SK-N-SH (cell line): ENCODE measurements around the gene KRTAP4-5. TPM values are rescaled to one million over a fixed set of nuclear protein-coding genes. Genes with fewer than 3 reads are reported as not detected.

Experiments
- CTCF ChIA-PET: fragments of 300-600, 350-600 bp; formaldehyde crosslinking; extraction: SDS; loops from one replicate; lab custom pipeline; 2021; lab: Yijun Ruan, JAX
- POLR2A ChIA-PET: fragments of 350-600 bp; sonication (Branson Sonifier 250); formaldehyde crosslinking; extraction: SDS; loops from one replicate; lab custom pipeline; 2020; ENCODE audit warnings: antibody characterized with exemption, inconsistent platforms; lab: Yijun Ruan, JAX
- DNase-seq: peaks from one replicate; pipeline ENCODE4 v3.0.0; 2012
- H2AFZ ChIP-seq: fragments of 200-600 bp; sonication (generic); 2 replicates; pipeline ENCODE4 v1.8.1; 2016; ENCODE audit warnings: antibody characterized with exemption, mild to moderate bottlenecking, low read depth
- H3F3A ChIP-seq: fragments of 200-600 bp; sonication (generic); replicated peaks from 2 replicates; pipeline ENCODE3; 2016; ENCODE audit warnings: antibody characterized with exemption, mild to moderate bottlenecking; ENCODE audit not compliant: insufficient read depth
- H3K27ac ChIP-seq, 2 experiments: fragments of 200-500 bp in 1 of 2; fragments of 200-600 bp in 1 of 2; sonication (Bioruptor generic) in 1 of 2; sonication (generic), shearing (Covaris generic) in 1 of 2; 2 replicates each; pipeline versions ENCODE4 v1.5.1 to v1.6.1; 2014 to 2016; ENCODE audit warnings: low read depth in 2 of 2, inconsistent platforms in 1 of 2, low read length in 1 of 2, mild to moderate bottlenecking in 1 of 2, mixed read lengths in 1 of 2
- H3K27me3 ChIP-seq: fragments of 200-600 bp; sonication (generic), shearing (Covaris generic); 2 replicates; pipeline ENCODE4 v1.6.1; 2016; ENCODE audit warnings: mixed run types; ENCODE audit not compliant: insufficient read depth
- H3K36me3 ChIP-seq, 2 experiments: fragments of 200-500 bp in 1 of 2; fragments of 200-600 bp in 1 of 2; sonication (Bioruptor generic) in 1 of 2; sonication (generic) in 1 of 2; replicated peaks in 1 of 2; 2 replicates each; pipeline versions ENCODE3 to v1.5.1; 2014 to 2016; ENCODE audit warnings: low read length in 1 of 2, mild to moderate bottlenecking in 1 of 2; ENCODE audit not compliant: insufficient read depth in 2 of 2, control insufficient read depth in 1 of 2
- H3K4me1 ChIP-seq, 2 experiments: fragments of 200-500 bp in 1 of 2; fragments of 200-600 bp in 1 of 2; sonication (Bioruptor generic) in 1 of 2; sonication (generic), shearing (Covaris generic) in 1 of 2; 2 replicates each; pipeline versions ENCODE4 v1.5.1 to v1.6.1; 2014 to 2016; ENCODE audit warnings: low read depth in 1 of 2, low read length in 1 of 2, mixed run types in 1 of 2; ENCODE audit not compliant: insufficient read depth in 2 of 2, control insufficient read depth in 1 of 2
- H3K4me2 ChIP-seq: fragments of 200-600 bp; sonication (generic), shearing (Covaris generic); 2 replicates; pipeline ENCODE4 v1.6.1; 2017; ENCODE audit warnings: mixed run types
- H3K4me3 ChIP-seq, 2 experiments: fragments of 200-500 bp in 1 of 2; fragments of 200-600 bp in 1 of 2; sonication (Bioruptor generic) in 1 of 2; sonication (generic), shearing (Covaris generic) in 1 of 2; 2 replicates each; pipeline versions ENCODE4 v1.5.1 to v1.8.1; 2014 to 2016; ENCODE audit warnings: low read depth in 2 of 2, inconsistent platforms in 1 of 2, low read length in 1 of 2, mild to moderate bottlenecking in 1 of 2, mixed read lengths in 1 of 2, moderate library complexity in 1 of 2
- H3K79me2 ChIP-seq: fragments of 200-600 bp; sonication (generic); 2 replicates; pipeline ENCODE4 v1.8.1; 2017; ENCODE audit warnings: mild to moderate bottlenecking; ENCODE audit not compliant: insufficient read depth
- H3K9ac ChIP-seq: fragments of 200-600 bp; sonication (generic); 2 replicates; pipeline ENCODE4 v1.6.1; 2017; ENCODE audit warnings: mixed run types
- H3K9me2 ChIP-seq: fragments of 200-600 bp; sonication (generic); 2 replicates; pipeline ENCODE4 v1.6.1; 2017; ENCODE audit warnings: mixed run types
- H3K9me3 ChIP-seq: fragments of 200-600 bp; sonication (generic); 2 replicates; pipeline ENCODE4 v1.6.1; 2017; ENCODE audit warnings: mixed run types, mild to moderate bottlenecking, moderate library complexity
- H4K20me1 ChIP-seq: fragments of 200-600 bp; sonication (generic); 2 replicates; pipeline ENCODE4 v1.6.1; 2017; ENCODE audit warnings: mild to moderate bottlenecking, mixed run types; ENCODE audit not compliant: insufficient read depth
- CHD2 ChIP-seq: fragments of 150-350 bp; IDR thresholded peaks from 2 replicates; pipeline ENCODE4 v1.6.1; 2018; ENCODE audit warnings: low read length; ENCODE audit not compliant: partially characterized antibody
- EP300 ChIP-seq, 2 experiments: IDR thresholded peaks; 2 replicates each; pipeline versions ENCODE4 v1.4.0 to v1.6.1; 2012; ENCODE audit warnings: borderline replicate concordance in 1 of 2, low read depth in 1 of 2, low read length in 1 of 2
- EZH2phosphoT487 ChIP-seq: fragments of 200-600 bp; sonication (generic); IDR thresholded peaks from 2 replicates; pipeline ENCODE4 v1.6.1; 2017; ENCODE audit warnings: low read depth, mixed run types, mild to moderate bottlenecking, antibody characterized with exemption, moderate library complexity, borderline replicate concordance
- FOXJ3 ChIP-seq: sonication (generic); formaldehyde crosslinking; IDR thresholded peaks from 2 replicates; pipeline ENCODE4 v1.5.1; 2020; ENCODE audit warnings: mild to moderate bottlenecking, missing genetic modification reagents
- GATA2 ChIP-seq: sonication (generic); formaldehyde crosslinking; IDR thresholded peaks from 2 replicates; pipeline ENCODE4 v1.5.0; 2020; ENCODE audit warnings: mild to moderate bottlenecking, missing genetic modification reagents
- MEF2A ChIP-seq: IDR thresholded peaks from 2 replicates; pipeline ENCODE4 v1.4.0; 2012; ENCODE audit warnings: low read depth, borderline replicate concordance
- NFIC ChIP-seq: IDR thresholded peaks from 2 replicates; pipeline ENCODE4 v1.4.0; 2012; ENCODE audit warnings: borderline replicate concordance
- POLR2AphosphoS5 ChIP-seq: IDR thresholded peaks from 2 replicates; pipeline ENCODE4 v1.6.1; 2012; ENCODE audit warnings: low read depth, low read length
- RCOR1 ChIP-seq: fragments of 150-350 bp; IDR thresholded peaks from 2 replicates; pipeline ENCODE4 v1.6.1; 2017; ENCODE audit warnings: antibody characterized with exemption, low read length
- RFX5 ChIP-seq: IDR thresholded peaks from 2 replicates; pipeline ENCODE4 v1.6.1; 2012; ENCODE audit warnings: mild to moderate bottlenecking, improper control_type of control experiment, low read length
- SMC3 ChIP-seq: IDR thresholded peaks from 2 replicates; pipeline ENCODE4 v1.6.1; 2012; ENCODE audit warnings: low read depth, low read length, improper control_type of control experiment
- WGBS: methylation state at CpG from one replicate; pipeline ENCODE4 v1.1.6; 2017; ENCODE audit warnings: low lambda C conversion rate; 5-methylcytosine and 5-hydroxymethylcytosine counted together
- polyA plus RNA-seq, 3 experiments: library from polyadenylated mRNA; depleted of rRNA; stranded (reverse); fragments of >200 nt; gene quantifications; 2 replicates each; pipeline ENCODE4 v1.2.3, GENCODE V29; 2012
- TF ChIP-seq, protein P1 (sequence below): fragments of 200-600 bp; sonication (generic); IDR thresholded peaks from 2 replicates; pipeline ENCODE4 v1.6.1; 2017; ENCODE audit warnings: antibody characterized with exemption, mild to moderate bottlenecking, moderate library complexity
- TF ChIP-seq, protein P2 (sequence below): IDR thresholded peaks from 2 replicates; pipeline ENCODE4 v1.4.0; 2012; ENCODE audit warnings: low read depth

Gene KRTAP4-5
- polyA plus RNA-seq, 1 of the 3 experiments (the other 2 are of a cell fraction), result not detected

DNA sequence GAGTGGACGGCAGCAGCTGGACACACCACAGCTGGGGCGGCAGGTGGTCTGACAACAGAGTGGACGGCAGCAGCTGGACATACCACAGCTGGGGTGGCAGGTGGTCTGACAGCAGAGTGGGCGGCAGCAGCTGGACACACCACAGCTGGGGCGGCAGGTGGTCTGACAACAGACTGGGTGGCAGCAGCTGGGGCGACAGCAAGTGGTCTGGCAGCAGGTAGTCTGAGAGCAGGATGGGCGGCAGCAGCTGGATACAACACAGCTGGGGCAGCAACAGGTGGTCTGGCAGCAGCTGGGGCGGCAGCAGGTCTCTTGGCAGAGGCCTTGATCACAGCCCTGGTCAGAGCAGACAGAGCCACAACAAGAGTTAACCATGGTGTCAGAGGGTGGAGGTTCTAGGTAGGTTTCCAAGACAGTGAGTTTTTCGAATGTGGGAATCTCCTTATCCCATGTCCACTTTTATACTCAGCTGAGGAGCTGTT, 34.9 kb upstream of the KRTAP4-5 start, which contains the start of gene KRTAP4-1:
Gene KRTAP4-1, minus strand, starts transcription at position 432 of the 482 bp plus-strand sequence. Its CDS starts 57 bp downstream, at position 375.
- no peak within 1 kb of the TSS for H3K4me3 ChIP-seq
- CTCF ChIA-PET, result no interaction called here
- no peaks in the 10 kb centered on the region for H3F3A ChIP-seq
- H2AFZ ChIP-seq, result no peak within 1 kb of the TSS
- 13% methylated on average over 4 of the region's 9 CpGs for WGBS
- H4K20me1 ChIP-seq, result no peaks in the 10 kb centered on the region
- no peaks in the 10 kb centered on the region for H3K9me2 ChIP-seq
- H3K36me3 ChIP-seq, result no peaks in the 10 kb centered on the region
- TF ChIP-seq FOXJ3 (CRISPR knock-in tag) (no peak), GATA2 (CRISPR knock-in tag) (no peak), EZH2phosphoT487 (no peak), CHD2 (no peak), EP300 (IDR thresholded peaks at IDR 0.05; ENCODE audit: borderline replicate concordance in 1 of 2, low read depth in 1 of 2, low read length in 1 of 2) (no peak), MEF2A (no peak)
- TF ChIP-seq, all 33 proteins: peak for 0
- Histone ChIP-seq H3K4me1 (no peaks in the 10 kb centered on the region), H3K4me2 (no peak within 1 kb of the TSS), H3K9me3 (no peaks in the 10 kb centered on the region), H3K79me2 (no peaks in the 10 kb centered on the region), H3K27ac (no peak within 1 kb of the TSS), H3K27me3 (peaks cover 12% of the 10 kb centered on the region; the same call in 1 of the 2 replicates), H3K9ac (no peak within 1 kb of the TSS)
- DNase-seq, result no peak
- POLR2A ChIA-PET, result no interaction called here

DNA sequence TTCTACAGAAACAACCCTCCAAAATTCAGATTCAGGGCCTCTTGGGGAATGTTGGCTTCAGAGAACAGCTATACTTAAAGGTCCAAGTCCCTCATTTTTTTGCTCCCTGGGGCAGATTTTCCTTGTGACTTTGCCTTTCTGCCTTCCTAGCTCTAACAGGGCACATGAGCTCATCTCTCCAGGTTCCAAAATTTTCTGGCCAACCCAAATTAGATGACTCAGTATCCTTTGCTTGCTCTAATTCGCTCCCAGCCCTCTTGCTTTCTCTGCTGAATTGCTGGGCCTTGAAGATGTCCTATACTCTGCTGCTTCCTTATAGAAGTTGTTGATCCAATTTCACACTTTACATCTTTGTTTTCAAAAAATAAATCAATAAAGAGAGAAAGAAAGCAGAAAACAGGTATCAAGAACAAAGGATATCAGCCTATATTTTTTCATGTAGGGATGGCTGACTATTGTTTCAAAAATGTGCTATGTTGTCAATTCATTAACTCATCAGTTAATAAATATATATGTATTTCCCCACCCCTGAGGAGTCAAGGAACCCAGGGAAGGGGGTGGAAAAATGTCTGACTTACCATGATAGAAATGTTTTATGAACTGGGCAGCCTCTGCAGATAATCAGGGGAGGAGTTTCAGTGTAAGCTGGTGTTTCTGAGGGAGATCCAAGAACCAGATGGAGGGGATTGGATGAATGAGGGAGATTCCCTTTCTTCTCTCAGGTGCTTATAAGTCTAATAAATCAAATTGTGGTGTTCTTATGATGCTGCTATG, 29.4 kb upstream of the KRTAP4-5 start:
- Histone ChIP-seq H3F3A (no peaks in the 10 kb centered on the region), H2AFZ (no peak overlapping the region), H3K9me3 (no peaks in the 10 kb centered on the region), H3K4me2 (no peak overlapping the region), H3K4me1 (no peaks in the 10 kb centered on the region), H3K36me3 (no peaks in the 10 kb centered on the region), H3K27ac (no peak overlapping the region), H3K4me3 (no peak overlapping the region), H4K20me1 (no peaks in the 10 kb centered on the region), H3K79me2 (no peaks in the 10 kb centered on the region), H3K9ac (no peak overlapping the region), H3K9me2 (no peaks in the 10 kb centered on the region), H3K27me3 (peaks cover 34% of the 10 kb centered on the region)
- 25% methylated on average over 1 of the region's 1 CpG for WGBS
- DNase-seq, result no peak
- POLR2A ChIA-PET, result no interaction called here
- CTCF ChIA-PET, result no interaction called here
- no peak for TF ChIP-seq RCOR1
- no peak for TF ChIP-seq NFIC
- TF ChIP-seq, protein P1, sequence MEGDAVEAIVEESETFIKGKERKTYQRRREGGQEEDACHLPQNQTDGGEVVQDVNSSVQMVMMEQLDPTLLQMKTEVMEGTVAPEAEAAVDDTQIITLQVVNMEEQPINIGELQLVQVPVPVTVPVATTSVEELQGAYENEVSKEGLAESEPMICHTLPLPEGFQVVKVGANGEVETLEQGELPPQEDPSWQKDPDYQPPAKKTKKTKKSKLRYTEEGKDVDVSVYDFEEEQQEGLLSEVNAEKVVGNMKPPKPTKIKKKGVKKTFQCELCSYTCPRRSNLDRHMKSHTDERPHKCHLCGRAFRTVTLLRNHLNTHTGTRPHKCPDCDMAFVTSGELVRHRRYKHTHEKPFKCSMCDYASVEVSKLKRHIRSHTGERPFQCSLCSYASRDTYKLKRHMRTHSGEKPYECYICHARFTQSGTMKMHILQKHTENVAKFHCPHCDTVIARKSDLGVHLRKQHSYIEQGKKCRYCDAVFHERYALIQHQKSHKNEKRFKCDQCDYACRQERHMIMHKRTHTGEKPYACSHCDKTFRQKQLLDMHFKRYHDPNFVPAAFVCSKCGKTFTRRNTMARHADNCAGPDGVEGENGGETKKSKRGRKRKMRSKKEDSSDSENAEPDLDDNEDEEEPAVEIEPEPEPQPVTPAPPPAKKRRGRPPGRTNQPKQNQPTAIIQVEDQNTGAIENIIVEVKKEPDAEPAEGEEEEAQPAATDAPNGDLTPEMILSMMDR, result no peak
- no peak for TF ChIP-seq RFX5
- no peak for TF ChIP-seq CHD2
- TF ChIP-seq MEF2A, result no peak
- TF ChIP-seq, protein P2, sequence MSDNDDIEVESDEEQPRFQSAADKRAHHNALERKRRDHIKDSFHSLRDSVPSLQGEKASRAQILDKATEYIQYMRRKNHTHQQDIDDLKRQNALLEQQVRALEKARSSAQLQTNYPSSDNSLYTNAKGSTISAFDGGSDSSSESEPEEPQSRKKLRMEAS, result no peak
- no peak for TF ChIP-seq POLR2AphosphoS5
- TF ChIP-seq FOXJ3 (CRISPR knock-in tag), result no peak
- no peak for TF ChIP-seq SMC3
- no peak for TF ChIP-seq GATA2 (CRISPR knock-in tag)
